Ascending aorta (tissue), 2 donors: ENCODE data around the gene TM4SF1. TPM values are rescaled to one million over a fixed set of nuclear protein-coding genes. Genes with fewer than 3 reads are reported as not detected.

Experiments
- DNase-seq, 2 donors: peaks; one replicate each; pipeline ENCODE4 v3.0.0-alpha.2; 2019; ENCODE audit warnings: low spot score in 2 of 2
- H3K27ac ChIP-seq, 2 donors: fragments of 200-600 bp; sonication (generic); one replicate each; pipeline ENCODE4 v1.5.1; 2016 to 2017; ENCODE audit warnings: mild to moderate bottlenecking in 1 of 2
- H3K27me3 ChIP-seq: fragments of 200-600 bp; sonication (generic); one replicate; pipeline ENCODE4 v1.5.1; 2017
- H3K36me3 ChIP-seq, 2 donors: fragments of 200-600 bp; sonication (generic); one replicate each; pipeline ENCODE4 v1.5.1; 2016
- H3K4me1 ChIP-seq, 2 donors: fragments of 200-600 bp; sonication (generic); one replicate each; pipeline ENCODE4 v1.5.1; 2016 to 2017; ENCODE audit warnings: mild to moderate bottlenecking in 1 of 2
- H3K4me3 ChIP-seq, 2 donors: fragments of 200-600 bp; sonication (generic); one replicate each; pipeline ENCODE4 v1.5.1; 2016 to 2017; ENCODE audit warnings: mild to moderate bottlenecking in 1 of 2
- H3K9me3 ChIP-seq, 2 donors: fragments of 200-600 bp; sonication (generic); one replicate each; pipeline ENCODE4 v1.5.1; 2016
- CTCF ChIP-seq, 3 experiments: fragments of 200-600 bp in 2 of 3; fragments of 450-650 bp in 1 of 3; sonication (generic) in 2 of 3; IDR thresholded peaks; one replicate each; pipeline ENCODE4 v1.5.1; 2016 to 2019; ENCODE audit warnings: antibody characterized with exemption in 3 of 3, mild to moderate bottlenecking in 1 of 3, moderate library complexity in 1 of 3
- intact Hi-C: fragments of 100-400 bp; cut with DNase I; formaldehyde crosslinking; loops from one replicate; pipeline ENCODE4 v1.15.1; 2023
- total RNA-seq: library from RNA; depleted of rRNA; stranded (reverse); fragments of >200 nt; gene quantifications from one replicate; pipeline ENCODE4 v1.1.0, GENCODE V29; 2016

The TM4SF1 gene
- total RNA-seq, 1 donor from 2014 or later = 487 TPM

GRCh38 chr3:149330609-149331331, 46.7 kb downstream of the TM4SF1 start:
- Histone ChIP-seq H3K27me3 (no peaks in the 10 kb centered on the region), H3K27ac (no peak overlapping the region), H3K4me1 (no peaks in the 10 kb centered on the region), H3K9me3 (no peaks in the 10 kb centered on the region), H3K4me3 (no peak overlapping the region), H3K36me3 (no peaks in the 10 kb centered on the region)
- intact Hi-C loops = loop anchor here (10.0 kb wide), 1 partner anchor 376 kb away; no protein-coding TSS in a partner anchor
- DNase-seq = no peak
- no peak for TF ChIP-seq CTCF (IDR thresholded peaks at IDR 0.05)

- Histone ChIP-seq H3K27ac (no peak overlapping the region), H3K36me3 (no peaks in the 10 kb centered on the region), H3K4me3 (no peak overlapping the region), H3K27me3 (no peaks in the 10 kb centered on the region), H3K4me1 (no peaks in the 10 kb centered on the region), H3K9me3 (no peaks in the 10 kb centered on the region)
- DNase-seq = no peak
- no peak for TF ChIP-seq CTCF (IDR thresholded peaks at IDR 0.05)
- intact Hi-C loops = no loop called here
These were observed 50.3 kb downstream of the TM4SF1 start for GRCh38 chr3:149327156-149327555.

GRCh38 chr3:149325581-149325980, 51.9 kb downstream of the TM4SF1 start:
- Histone ChIP-seq H3K27ac (no peak overlapping the region), H3K4me3 (no peak overlapping the region), H3K27me3 (no peaks in the 10 kb centered on the region), H3K4me1 (no peaks in the 10 kb centered on the region), H3K36me3 (no peaks in the 10 kb centered on the region), H3K9me3 (no peaks in the 10 kb centered on the region)
- intact Hi-C loops = no loop called here
- no peak for TF ChIP-seq CTCF (IDR thresholded peaks at IDR 0.05)
- no peak for DNase-seq

- H3K27me3 ChIP-seq = no peaks in the 10 kb centered on the region
- H3K27ac ChIP-seq = no peak overlapping the region
- intact Hi-C loops = no loop called here
- H3K4me3 ChIP-seq = no peak overlapping the region
- H3K36me3 ChIP-seq = no peaks in the 10 kb centered on the region
- TF ChIP-seq CTCF (IDR thresholded peaks at IDR 0.05) = no peak
- no peaks in the 10 kb centered on the region for H3K9me3 ChIP-seq
- no peak for DNase-seq
- no peaks in the 10 kb centered on the region for H3K4me1 ChIP-seq
These were observed 53.1 kb downstream of the TM4SF1 start for GRCh38 chr3:149324332-149324731.

- Histone ChIP-seq H3K4me3 (no peak overlapping the region), H3K27me3 (no peaks in the 10 kb centered on the region), H3K4me1 (no peaks in the 10 kb centered on the region), H3K36me3 (no peaks in the 10 kb centered on the region), H3K9me3 (no peaks in the 10 kb centered on the region), H3K27ac (no peak overlapping the region)
- no peak for TF ChIP-seq CTCF (IDR thresholded peaks at IDR 0.05)
- intact Hi-C loops = no loop called here
- DNase-seq = no peak
These were observed 55.8 kb downstream of the TM4SF1 start for GRCh38 chr3:149321640-149322039.
